HEK293 (cell line): ENCODE measurements around the gene NMD3.

Experiments
- CTCF ChIA-PET: fragments of 350-600 bp; formaldehyde crosslinking; extraction: SDS; loops from one replicate; lab custom pipeline; 2021; ENCODE audit warnings: antibody characterized with exemption; lab: Yijun Ruan, JAX
- POLR2A ChIA-PET: fragments of 300-600 bp; formaldehyde crosslinking; extraction: SDS; loops from one replicate; lab custom pipeline; 2020; ENCODE audit warnings: antibody characterized with exemption, inconsistent platforms; lab: Yijun Ruan, JAX
- H3K27ac ChIP-seq: fragments of 200-500 bp; sonication (Bioruptor generic); 2 replicates; pipeline ENCODE4 v1.5.1; 2014; ENCODE audit warnings: low read depth, low read length, control low read depth, inconsistent platforms; ENCODE audit errors: extremely low read depth
- H3K36me3 ChIP-seq, 2 experiments: fragments of 200-500 bp in 1 of 2; sonication (Bioruptor generic) in 1 of 2; 1 replicate in 1 of 2; 2 replicates in 1 of 2; pipeline ENCODE4 v1.5.1; 2014 to 2017; ENCODE audit warnings: inconsistent platforms in 2 of 2, low read length in 2 of 2; ENCODE audit not compliant: control insufficient read depth in 2 of 2, insufficient read depth in 1 of 2
- H3K4me1 ChIP-seq: fragments of 200-500 bp; sonication (Bioruptor generic); 2 replicates; pipeline ENCODE4 v1.5.1; 2014; ENCODE audit warnings: mild to moderate bottlenecking, low read length, inconsistent platforms; ENCODE audit not compliant: control insufficient read depth, insufficient read depth
- H3K4me3 ChIP-seq: 2 replicates; pipeline ENCODE4 v1.5.1; 2011; ENCODE audit warnings: low read depth, mild to moderate bottlenecking, control low read depth, low read length, moderate library complexity
- H3K9me3 ChIP-seq: fragments of 200-500 bp; sonication (Bioruptor generic); 2 replicates; pipeline ENCODE4 v1.5.1; 2014; ENCODE audit warnings: low read depth, low read length, inconsistent platforms; ENCODE audit not compliant: control insufficient read depth, insufficient read depth
- AEBP2 ChIP-seq: fragments of 450-650 bp; formaldehyde crosslinking; IDR thresholded peaks from 2 replicates; pipeline ENCODE4 v1.5.1; 2016; ENCODE audit warnings: missing biosample characterization, missing genetic modification characterization, borderline replicate concordance
- KLF17 ChIP-seq: fragments of 450-650 bp; formaldehyde crosslinking; IDR thresholded peaks from 2 replicates; pipeline ENCODE4 v1.5.1; 2016; ENCODE audit warnings: missing biosample characterization, missing genetic modification characterization
- PRDM1 ChIP-seq: fragments of 450-650 bp; formaldehyde crosslinking; IDR thresholded peaks from 2 replicates; pipeline ENCODE4; 2016; ENCODE audit warnings: missing biosample characterization, missing genetic modification characterization
- PRDM6 ChIP-seq: fragments of 450-650 bp; formaldehyde crosslinking; IDR thresholded peaks from 2 replicates; pipeline ENCODE4 v1.5.1; 2017; ENCODE audit warnings: missing biosample characterization, missing genetic modification characterization
- SALL2 ChIP-seq: fragments of 450-650 bp; formaldehyde crosslinking; IDR thresholded peaks from 2 replicates; pipeline ENCODE4 v1.5.0; 2017; ENCODE audit warnings: missing biosample characterization, mild to moderate bottlenecking, missing genetic modification characterization, borderline replicate concordance
- ZBTB8A ChIP-seq: fragments of 450-650 bp; formaldehyde crosslinking; IDR thresholded peaks from 2 replicates; pipeline ENCODE4 v1.5.1; 2016; ENCODE audit warnings: missing biosample characterization, missing genetic modification characterization
- ZNF132 ChIP-seq: fragments of 450-650 bp; formaldehyde crosslinking; IDR thresholded peaks from 2 replicates; pipeline ENCODE4 v1.5.1; 2017; ENCODE audit warnings: missing biosample characterization, missing genetic modification characterization, borderline replicate concordance
- ZNF138 ChIP-seq: fragments of 450-650 bp; formaldehyde crosslinking; IDR thresholded peaks from 2 replicates; pipeline ENCODE4 v1.5.1; 2016; ENCODE audit warnings: missing biosample characterization, missing genetic modification characterization, borderline replicate concordance
- ZNF223 ChIP-seq: fragments of 450-650 bp; formaldehyde crosslinking; IDR thresholded peaks from 2 replicates; pipeline ENCODE4 v1.5.1; 2016; ENCODE audit warnings: missing biosample characterization, missing genetic modification characterization
- ZNF366 ChIP-seq: fragments of 450-650 bp; formaldehyde crosslinking; conservative IDR thresholded peaks from 2 replicates; pipeline ENCODE4 v1.5.1; 2016; ENCODE audit warnings: missing biosample characterization, missing genetic modification characterization
- ZNF518A ChIP-seq: fragments of 450-650 bp; formaldehyde crosslinking; conservative IDR thresholded peaks from 2 replicates; pipeline ENCODE4 v1.5.1; 2016; ENCODE audit warnings: low read depth, missing biosample characterization, missing genetic modification characterization
- ZNF624 ChIP-seq: fragments of 450-650 bp; formaldehyde crosslinking; IDR thresholded peaks from 2 replicates; pipeline ENCODE4 v1.5.1; 2017; ENCODE audit warnings: missing biosample characterization, missing genetic modification characterization
- ZNF654 ChIP-seq: fragments of 450-650 bp; formaldehyde crosslinking; IDR thresholded peaks from 2 replicates; pipeline ENCODE4 v1.5.1; 2016; ENCODE audit warnings: low read depth, missing biosample characterization, missing genetic modification characterization
- ZNF768 ChIP-seq: fragments of 450-650 bp; formaldehyde crosslinking; IDR thresholded peaks from 2 replicates; pipeline ENCODE4 v1.5.1; 2018; ENCODE audit warnings: missing biosample characterization, mild to moderate bottlenecking, missing genetic modification characterization
- ZNF843 ChIP-seq: fragments of 450-650 bp; formaldehyde crosslinking; IDR thresholded peaks from 2 replicates; pipeline ENCODE4 v1.5.1; 2016; ENCODE audit warnings: missing biosample characterization, missing genetic modification characterization

The NMD3 gene

GRCh38 chr3:161263057-161263456 lies 41.9 kb downstream of the NMD3 start (continued):
- TF ChIP-seq KLF17 (tag by site-specific recombination), result no peak
- TF ChIP-seq, all 188 proteins: peak for 0

GRCh38 chr3:161264852-161265251 lies 43.7 kb downstream of the NMD3 start:
- no peak overlapping the region for H3K27ac ChIP-seq
- no peaks in the 10 kb centered on the region for H3K9me3 ChIP-seq
- ChIA-PET CTCF (interaction anchor here (1.2 kb wide), 1 partner anchor 10 kb away, joined by 7 read pairs; no protein-coding TSS in a partner anchor), POLR2A (no interaction called here)
- H3K4me1 ChIP-seq, result no peaks in the 10 kb centered on the region
- H3K36me3 ChIP-seq, result peaks cover 0 to 7% of the 10 kb centered on the region in 2 experiments; a peak in 1 of 3 replicates
- H3K4me3 ChIP-seq, result no peak overlapping the region
- TF ChIP-seq PRDM1, result no peak
- TF ChIP-seq ZNF366 (tag by site-specific recombination), result no peak
- TF ChIP-seq SALL2, result no peak
- TF ChIP-seq ZNF654 (tag by site-specific recombination), result no peak
- no peak for TF ChIP-seq PRDM6 (tag by site-specific recombination)
- TF ChIP-seq AEBP2 (tag by site-specific recombination), result no peak
- TF ChIP-seq ZNF138 (tag by site-specific recombination), result no peak
- no peak for TF ChIP-seq ZNF518A
- no peak for TF ChIP-seq ZNF132 (tag by site-specific recombination)
- no peak for TF ChIP-seq ZNF768
- no peak for TF ChIP-seq ZNF843 (tag by site-specific recombination)
- TF ChIP-seq ZNF624 (tag by site-specific recombination), result no peak
- no peak for TF ChIP-seq ZNF223 (tag by site-specific recombination)
- TF ChIP-seq ZBTB8A (tag by site-specific recombination), result no peak
- TF ChIP-seq, all 188 proteins: peak for 0
